SW 1271 (cell line): ENCODE measurements around the gene PRAC1.

Source experiments
- DNase-seq, 2 experiments: peaks; one replicate each; lab custom pipeline; 2025; lab: John Stamatoyannopoulos, UW

Gene PRAC1

DNA sequence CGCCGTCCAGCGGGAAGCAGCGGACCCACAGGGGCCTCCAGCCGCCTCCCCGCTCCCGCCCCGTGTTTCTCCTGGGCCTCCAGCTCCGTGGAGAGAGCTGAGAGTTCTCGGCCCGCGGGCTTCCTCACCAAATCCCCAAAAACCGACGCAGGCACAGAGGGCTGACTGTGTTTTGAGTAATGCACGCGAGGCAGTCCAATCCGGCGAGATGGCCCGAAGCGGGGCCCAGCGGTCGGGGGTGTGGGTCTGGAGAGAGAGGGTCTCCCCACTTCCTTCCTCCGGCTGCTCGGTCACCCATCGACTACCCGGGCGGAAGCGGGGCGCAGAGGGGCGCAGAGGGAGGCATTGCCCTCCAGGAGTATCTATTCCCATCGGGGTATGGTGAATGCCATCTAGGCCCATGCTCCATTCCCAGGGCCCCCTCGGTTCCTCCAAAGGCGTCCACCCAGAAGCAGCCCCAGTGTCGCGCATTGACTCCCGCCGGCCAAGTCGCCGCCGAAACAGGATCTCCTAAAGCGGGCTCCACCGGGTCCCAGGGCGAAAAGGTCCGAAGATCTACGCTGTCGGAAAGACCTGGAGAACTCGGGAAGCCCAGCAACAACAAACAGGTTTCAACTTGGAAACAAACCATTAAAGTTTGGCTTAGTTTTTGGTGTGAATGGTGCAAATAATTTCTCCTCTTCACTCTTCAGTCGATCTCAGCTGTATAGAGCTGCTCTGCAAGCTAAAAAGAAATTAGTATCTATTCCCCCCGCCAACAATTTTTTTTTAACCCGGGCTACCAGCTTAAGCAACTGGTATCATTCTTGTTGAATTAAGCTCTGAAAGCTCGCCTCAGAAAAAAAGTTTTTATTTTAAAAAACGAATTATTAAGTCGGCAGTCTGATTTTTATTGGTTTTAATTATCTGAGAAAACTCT, 25.4 kb upstream of the PRAC1 start:
- no peak for DNase-seq

DNA sequence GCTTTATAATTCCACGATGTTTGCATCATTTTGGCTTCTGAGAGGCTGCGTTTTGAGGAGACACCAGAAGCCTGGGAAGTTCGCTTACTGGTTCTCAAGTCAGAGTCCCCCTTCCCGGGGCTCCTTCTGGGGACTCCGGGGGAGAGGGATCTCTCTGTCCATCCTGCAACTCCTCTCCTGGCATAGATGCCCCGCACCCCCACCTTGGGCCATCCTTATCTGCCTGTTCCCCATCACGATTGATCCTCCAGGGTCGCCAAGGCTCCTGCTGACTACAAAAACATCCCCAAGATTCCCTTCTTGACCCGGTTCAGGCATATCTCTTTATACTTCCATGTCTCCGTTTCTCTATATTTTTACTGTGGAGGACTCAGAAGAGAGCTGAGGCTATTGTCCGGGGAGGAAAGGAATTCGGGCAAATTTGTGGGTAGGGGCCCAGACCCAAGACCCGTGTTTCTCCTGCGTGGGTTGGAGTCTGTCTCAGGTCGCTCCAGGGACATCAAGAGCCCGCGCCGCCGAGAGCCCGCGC, 24.7 kb upstream of the PRAC1 start:
- no peak for DNase-seq

DNA sequence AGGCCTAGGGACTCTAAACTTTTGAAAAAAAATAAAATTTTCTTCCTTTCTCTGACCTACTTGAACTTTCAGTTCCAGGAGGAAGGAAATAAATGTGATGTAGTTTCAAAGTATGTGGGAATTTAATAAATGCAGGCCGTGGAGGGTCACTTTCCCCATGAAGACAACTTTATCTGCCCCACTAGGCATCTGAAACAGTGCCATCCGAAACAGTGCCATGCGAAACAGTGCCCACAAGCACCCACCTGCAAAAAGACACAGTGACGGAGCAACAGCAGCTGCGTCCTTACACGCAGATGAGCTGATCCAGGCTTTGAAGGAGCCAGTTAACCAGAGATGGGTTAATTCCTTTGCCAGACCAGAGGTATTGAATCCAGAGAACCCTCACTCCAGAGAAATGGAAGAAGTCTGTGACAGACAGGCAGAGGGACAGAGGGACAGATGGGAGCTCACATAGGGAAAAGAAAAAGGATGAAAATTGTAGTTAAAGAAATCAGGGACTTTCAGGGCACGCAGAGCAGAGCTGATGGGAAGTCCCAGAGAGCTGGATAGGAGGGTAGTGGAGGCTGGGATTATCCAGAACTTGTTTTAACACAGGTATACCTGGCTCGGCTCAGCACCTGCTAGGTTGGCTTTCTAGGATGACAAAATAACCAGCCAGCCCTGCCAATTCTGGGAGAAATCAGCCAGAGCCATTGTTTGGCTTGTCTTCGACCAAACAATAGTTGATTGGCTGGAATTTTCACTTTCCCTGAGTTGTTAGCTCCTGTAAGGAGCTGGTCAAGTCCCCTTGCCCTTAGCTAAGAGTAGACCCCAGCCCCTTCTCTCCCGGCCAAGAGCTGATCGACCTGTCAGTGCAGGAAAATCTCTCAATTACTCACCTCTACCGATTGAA, 23.3 kb upstream of the PRAC1 start:
- DNase-seq = no peak

GRCh38 chr17:48740537-48740936, 18.2 kb upstream of the PRAC1 start:
- DNase-seq = no peak

DNA sequence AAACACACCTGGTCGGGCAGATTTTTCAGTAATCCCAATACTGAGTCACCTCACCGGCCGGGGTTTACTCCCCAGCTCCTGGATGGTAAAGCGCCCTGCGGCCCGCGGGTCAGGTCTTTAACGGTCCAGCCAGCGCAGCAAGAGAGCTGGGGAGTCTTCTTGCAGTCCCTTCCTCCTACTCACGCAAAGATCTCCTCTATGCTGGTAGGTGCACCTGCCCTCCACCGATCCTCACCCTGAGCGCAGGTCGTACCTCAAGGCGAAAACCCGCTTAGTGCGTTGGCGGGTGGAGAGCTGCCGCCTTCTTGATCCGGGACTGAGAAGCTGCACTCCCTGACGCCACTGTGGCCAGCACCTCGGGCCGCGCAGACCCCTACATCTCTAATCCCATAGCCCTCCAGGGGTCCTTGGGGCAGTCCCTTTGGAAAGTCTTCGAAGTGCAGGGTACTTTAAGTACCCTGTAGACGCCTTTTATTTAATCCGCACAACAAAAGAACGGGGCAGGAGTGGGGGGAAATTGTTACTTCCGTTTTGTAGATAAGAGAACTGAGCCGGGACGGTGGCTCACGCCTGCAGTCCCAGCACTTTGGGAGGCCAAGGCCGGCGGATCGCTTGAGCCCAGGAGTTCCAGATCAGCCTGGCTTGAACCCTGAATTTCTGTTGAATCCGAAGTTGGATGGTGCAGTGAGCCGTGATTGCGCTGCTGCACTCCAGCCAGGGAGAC, 16.6 kb upstream of the PRAC1 start:
- DNase-seq = no peak

- no peak for DNase-seq
Measured at GRCh38 chr17:48738424-48738802, 16.1 kb upstream of the PRAC1 start.

- DNase-seq = no peak
Measured at GRCh38 chr17:48737330-48738043, 15.2 kb upstream of the PRAC1 start.

GRCh38 chr17:48735062-48735351, 12.7 kb upstream of the PRAC1 start:
- DNase-seq = no peak

DNA sequence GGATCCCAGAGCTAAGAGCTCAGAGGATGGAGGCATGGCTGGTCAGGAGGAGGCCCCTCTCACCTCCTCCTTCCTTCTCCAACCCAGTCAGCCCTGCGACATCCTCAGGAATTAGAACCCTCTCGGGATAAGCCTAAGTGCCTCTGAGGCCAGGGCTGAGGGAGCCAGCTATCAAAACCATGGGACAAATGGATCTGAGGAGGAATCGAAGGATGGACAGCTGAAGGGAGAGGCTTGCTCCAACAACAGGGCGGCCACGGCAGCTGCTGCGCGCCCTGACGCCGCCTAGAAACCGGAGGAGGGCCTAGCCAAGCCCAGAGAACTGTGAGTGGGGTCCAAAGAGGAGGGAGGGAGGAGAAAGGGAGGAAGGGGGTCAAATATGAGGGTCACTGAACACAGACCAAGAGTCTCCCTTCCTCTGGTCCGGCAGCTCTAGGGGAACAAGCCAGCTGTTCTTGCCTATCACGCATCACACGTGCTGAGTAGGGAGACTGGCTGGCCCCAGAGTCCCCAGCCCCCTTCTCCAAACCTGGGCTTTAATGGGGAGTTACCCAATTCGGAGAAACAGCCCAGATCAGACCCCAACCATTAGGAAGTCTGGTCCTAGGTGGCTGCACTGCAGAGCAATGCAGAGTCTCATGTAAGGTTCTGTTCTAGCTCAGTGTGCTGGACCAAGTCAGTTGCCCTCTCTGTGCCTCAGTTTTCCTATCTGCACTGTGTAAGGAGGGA, 12.2 kb upstream of the PRAC1 start:
- no peak for DNase-seq

- DNase-seq = no peak
Measured at GRCh38 chr17:48733632-48734328, 11.5 kb upstream of the PRAC1 start.

DNA sequence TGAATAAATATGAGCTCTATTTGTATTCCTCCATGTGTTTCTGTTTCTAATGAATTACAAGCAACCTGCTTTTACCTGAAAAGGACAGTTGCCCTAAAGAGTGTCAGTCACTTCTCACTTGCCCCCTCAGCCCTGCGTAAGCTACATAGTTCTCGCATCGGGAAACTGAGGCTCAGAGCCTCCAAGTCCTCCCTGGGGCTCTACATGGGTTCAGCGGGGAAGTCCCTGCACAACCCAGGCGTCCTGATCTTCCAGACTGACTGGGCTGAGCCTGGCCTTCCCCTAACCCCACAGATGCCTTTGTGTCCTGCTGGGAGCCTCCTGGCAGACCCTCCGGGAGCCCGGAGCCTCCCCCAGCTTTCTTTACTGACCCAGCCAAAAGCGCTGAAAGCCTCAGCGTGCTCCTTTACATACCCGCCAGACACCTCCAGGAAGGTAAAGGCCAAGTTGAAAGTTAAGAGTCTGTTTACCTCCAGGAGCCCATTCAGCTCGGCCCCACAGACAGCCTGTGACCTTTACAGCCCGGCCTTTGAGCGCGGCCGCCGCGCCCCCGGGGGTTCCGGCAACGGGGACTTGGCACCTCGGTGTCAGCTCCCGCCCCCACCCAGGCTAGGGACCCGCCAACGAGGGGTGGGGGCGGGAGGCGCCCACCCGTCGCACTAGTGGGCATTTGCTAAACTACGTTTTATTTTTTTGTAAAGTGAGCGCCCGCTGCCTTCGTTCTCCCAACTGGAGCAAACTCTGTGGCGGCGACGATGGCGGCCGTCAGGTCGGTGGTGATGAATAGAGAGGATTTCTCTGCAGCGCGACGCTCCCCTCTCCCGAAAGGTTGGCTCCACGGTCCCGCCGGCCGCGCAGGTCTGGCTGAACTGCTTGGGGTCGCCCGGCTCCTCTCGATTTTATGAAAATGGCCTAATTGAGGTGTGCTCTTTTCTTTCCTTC, 10.6 kb upstream of the PRAC1 start:
- DNase-seq = no peak

DNA sequence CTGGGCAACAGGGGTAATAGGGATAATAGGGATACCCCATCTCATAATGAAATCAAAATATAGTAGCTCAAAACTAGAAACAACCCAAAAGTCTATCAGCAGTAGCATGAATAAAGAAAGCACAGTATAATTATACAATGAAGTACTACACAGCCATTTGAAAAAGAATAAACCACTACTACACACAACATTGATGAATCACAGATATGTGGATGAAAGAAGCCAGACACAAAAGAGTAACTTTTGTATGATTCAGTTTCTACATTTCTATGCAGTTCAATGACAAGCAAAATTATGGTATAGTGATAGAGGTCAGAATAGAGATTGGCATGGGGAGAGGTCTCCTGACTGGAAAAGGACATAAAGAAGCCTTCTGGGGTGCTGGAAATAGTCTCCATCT, 9.0 kb upstream of the PRAC1 start:
- no peak for DNase-seq

DNA sequence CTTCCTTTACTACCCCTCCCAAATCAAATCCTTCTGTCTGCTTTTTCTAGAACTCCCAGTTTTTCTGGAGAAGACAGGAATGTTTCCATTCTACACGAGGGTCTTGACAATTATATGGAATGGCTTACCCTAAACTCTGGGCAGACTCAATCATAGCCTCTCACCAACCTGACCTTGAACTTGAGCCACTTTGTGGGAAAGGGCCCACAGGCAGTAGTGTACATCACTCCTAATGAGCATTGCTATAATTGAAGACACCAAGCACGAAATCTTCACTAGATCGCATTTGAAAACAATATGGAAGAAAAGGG, 7.9 kb upstream of the PRAC1 start:
- no peak for DNase-seq

DNA sequence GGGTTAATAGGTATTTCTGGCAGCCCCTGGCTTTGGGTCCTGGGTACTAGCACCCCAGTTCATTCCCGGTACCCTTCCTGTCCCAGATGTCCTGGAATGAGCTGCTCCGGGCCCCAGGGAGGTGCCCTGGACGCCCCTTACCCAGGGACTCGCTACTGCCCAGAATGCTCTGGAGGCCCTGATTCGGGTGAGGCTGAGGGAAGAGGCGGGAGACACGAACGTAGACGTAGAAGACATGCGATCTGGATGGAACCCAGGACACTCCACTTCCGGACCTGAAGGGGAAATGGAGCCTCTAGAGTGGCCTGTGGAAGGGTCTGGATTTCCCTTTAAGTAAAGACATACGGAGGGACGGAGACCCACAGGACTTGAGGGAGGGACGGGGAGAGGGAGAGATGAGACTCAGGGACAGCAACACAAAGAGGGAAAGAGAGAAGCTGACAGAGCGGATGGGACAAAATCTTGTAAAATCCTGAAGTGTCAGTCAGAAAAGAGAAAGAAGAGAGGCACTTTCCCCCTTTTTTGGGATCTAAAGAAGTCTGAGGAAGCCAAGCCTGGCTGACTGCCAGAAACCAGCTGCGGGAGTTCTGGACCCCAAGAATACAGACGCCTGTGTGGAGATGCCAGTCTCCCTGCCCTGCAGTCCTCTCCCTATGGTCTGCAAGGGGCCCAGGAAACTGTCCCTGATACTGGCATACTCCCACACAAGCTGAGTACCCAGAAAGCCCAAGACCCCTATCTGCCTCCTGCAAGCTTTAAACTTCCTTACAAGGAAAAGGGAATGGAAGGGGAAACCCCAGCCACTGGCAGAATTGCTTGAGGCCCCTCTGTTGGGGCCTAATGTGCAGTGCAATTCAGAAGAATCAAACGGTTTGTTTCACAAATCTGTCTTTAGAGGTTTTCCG, 7.3 kb upstream of the PRAC1 start:
- no peak for DNase-seq

DNA sequence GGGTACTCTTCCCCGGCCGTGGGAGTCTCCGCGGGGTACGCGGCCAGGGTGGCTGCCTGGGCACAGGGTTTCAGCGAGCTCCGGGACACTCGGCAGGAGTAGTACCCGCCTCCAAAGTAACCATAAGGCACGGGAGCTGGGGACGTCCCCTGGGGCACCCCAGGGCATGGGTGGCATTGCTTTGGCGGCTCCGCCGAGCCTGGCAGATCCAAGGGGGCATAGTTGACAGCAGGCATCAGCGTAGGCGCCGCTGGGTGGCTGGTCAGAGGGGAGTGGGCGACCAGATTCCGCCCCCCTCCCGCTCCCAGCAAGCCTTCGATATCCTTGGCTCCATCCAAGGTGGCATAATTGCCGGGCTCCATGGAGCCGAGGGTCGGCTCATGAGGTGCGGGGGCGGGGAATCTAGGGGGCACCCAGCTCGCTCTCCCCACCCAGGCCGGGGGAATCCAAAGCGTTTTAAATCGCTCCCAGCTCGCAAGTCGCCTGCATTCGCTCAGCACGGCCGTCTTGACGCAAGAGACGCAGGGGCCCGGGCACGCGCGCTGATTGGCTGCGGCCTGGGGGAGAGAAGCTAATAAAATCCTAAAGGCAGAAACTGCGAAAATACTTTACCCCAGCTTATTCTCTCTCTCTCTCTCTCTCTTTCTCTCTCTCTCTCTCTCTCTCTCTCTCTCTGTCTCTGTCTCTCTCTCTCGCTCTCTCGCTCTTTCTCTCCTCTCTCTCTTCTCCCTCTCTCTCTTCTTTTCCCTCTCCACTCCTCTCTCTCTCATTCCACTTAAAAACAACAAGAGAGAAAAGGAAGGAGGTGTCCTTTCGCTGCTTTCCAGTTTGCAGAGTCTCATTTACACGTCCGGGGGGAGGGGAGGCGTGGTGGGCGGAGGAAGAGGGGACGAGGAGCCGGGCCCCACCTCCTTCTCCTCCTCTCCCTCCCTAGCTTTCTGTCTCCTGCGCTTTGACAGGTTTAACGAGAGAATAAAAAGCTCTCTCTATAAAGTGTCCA, 6.2 kb upstream of the PRAC1 start, which contains the start of gene HOXB13:
TSS of gene HOXB13 (minus strand) at position 519 of the 1,000 bp plus-strand sequence. CDS start at position 362, 157 bp downstream.
- DNase-seq = peak in 1 of 2 experiments; percentile 41

DNA sequence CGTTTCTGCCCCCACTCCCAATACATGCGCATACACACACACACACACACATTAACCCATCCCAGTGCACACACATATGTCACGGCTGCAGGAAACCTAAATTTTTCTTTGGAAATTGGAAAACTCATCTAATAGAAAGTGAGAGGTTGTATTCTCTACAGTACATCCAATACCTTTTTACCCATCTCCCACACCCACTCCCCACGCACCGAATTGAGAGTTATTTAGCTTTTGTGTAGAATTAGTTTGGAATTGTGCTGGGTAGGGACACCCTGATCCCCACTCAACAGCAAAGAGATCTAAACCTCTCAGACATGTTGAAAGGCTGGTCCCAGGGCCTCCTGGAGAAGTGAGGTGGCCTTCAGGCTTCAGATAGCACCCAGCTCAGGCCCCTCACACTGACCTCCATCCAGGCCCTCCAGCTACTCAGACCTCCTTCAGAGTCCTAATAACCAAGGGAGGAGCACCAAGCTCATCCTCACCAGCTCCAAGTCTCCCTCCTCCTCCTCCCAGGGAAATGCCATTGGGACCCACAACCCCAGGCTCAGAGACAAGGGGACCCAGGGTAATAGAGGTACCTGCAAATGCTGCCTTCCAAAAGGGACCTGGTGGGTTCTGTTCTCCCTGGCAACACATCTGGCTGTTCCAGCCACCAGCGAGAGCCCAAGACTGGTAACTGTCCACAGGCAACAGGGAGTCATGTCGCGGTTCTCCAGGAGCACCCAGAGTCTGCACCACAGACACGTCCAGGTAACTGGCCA, 5.3 kb upstream of the PRAC1 start:
- DNase-seq = no peak
